ENCODE results near the gene PYY.

DNA sequence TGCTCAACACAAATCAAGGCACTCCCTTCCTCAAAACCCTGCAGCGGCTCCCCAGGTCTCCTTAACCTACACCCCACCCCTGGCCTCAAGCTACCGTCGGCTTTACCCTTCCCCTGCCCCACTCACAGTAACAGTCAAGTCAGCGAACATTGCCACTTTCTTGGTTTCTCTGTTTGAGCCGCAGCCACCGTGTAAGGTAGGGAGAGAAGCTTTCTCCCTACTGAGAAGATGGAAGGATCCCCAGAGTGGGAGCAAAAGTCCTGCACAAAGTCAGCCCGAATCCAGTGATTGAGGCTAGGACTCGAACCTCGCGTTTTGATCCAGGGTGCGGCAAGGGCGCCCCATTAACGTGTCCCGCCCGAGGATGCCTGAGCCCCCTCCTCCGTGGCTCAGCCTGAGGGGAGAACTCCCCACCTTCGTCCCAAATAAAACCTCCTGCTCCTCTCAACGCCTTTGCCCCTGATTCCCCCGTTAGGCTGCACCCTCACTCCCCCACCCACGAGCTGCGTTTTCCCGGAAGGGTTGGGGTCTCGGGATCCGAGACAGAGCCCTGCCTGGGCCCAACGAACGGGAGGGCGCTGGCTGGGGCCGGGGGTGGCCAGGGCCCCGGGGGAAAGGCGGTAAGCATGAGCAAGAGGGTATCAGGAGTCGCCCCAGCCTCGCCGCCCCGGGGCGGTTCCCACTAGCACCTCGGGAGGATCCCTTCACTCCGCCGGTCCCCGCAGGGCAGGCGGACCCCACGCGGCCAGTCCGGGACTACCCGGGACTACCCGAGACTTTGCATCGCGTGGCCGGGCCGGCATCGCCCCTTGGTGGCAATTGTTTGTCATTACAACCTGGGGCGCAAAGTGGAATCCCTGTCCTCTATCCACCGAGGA is 40.8 kb upstream of the PYY start:
- TF ChIP-seq SUZ12 (IDR thresholded peaks at IDR 0.05; ENCODE audit: extremely low read depth, insufficient read depth, insufficient read length) = no peak
- TF ChIP-seq YY1 (IDR thresholded peaks at IDR 0.05; ENCODE audit: insufficient read depth, insufficient read length) = no peak
- TF ChIP-seq ZNF274 (IDR thresholded peaks at IDR 0.05; ENCODE audit: low read depth, low read length) = no peak
